Colonic mucosa (tissue), 4 donors: Measurements from ENCODE around the gene CXCL6. TPM values are rescaled to one million over a fixed set of nuclear protein-coding genes. Genes with fewer than 3 reads are reported as not detected.
A peak's percentile ranks its signal among the peaks of the same experiment; 100 is the strongest.

Experiments used
- DNase-seq: peaks from one replicate; pipeline ENCODE4 v3.0.0-alpha.2; 2020
- H3K27ac ChIP-seq: fragments of 200-600 bp; one replicate; pipeline ENCODE4 v1.8.0; 2021
- H3K27me3 ChIP-seq: fragments of 200-600 bp; one replicate; pipeline ENCODE4 v1.8.0; 2021
- H3K36me3 ChIP-seq: fragments of 200-600 bp; one replicate; pipeline ENCODE4 v1.8.0; 2021
- H3K4me1 ChIP-seq: fragments of 200-600 bp; one replicate; pipeline ENCODE4 v1.8.0; 2021; ENCODE audit warnings: mild to moderate bottlenecking
- H3K4me3 ChIP-seq: fragments of 200-600 bp; one replicate; pipeline ENCODE4 v1.8.0; 2021
- H3K9ac ChIP-seq, 2 donors: one replicate each; pipeline ENCODE4 v1.7.0; 2013; ENCODE audit warnings: control low read depth in 2 of 2, low read depth in 2 of 2, low read length in 2 of 2
- H3K9me3 ChIP-seq: fragments of 200-600 bp; one replicate; pipeline ENCODE4 v1.8.0; 2021
- intact Hi-C: fragments of 100-400 bp; cut with DNase I; formaldehyde crosslinking; loops from one replicate; pipeline ENCODE4 v1.14.1; 2022
- total RNA-seq, 2 donors: library from RNA; stranded (reverse); fragmentation: NEBNext Ultra II Directional in 1 of 2; extraction: Animal tissue kit (Norgen Biotek cat#: 25700) in 1 of 2; gene quantifications; one replicate each; pipeline ENCODE4 v1.2.1, GENCODE V29; 2021
- TF ChIP-seq, protein P1 (sequence below): fragments of 200-600 bp; IDR thresholded peaks from one replicate; pipeline ENCODE4 v1.8.0; 2022; ENCODE audit warnings: antibody characterized with exemption, mild to moderate bottlenecking
- donor health status: healthy.
- donor health status: DM: no; HTN: no; CAD: no.
- donor health status: DM: no; HTN: no; CAD: no.

CXCL6 gene
- total RNA-seq, 2 donors from 2014 or later: 0.32 to 0.42 TPM

GRCh38 chr4:73865431-73866096 lies 29.1 kb downstream of the CXCL6 start:
- intact Hi-C loops: loop anchor here (5.0 to 10.0 kb wide), 3 partner anchors 172 to 269 kb away; partner anchors contain the start of gene CXCL3
- TF ChIP-seq, protein P1, sequence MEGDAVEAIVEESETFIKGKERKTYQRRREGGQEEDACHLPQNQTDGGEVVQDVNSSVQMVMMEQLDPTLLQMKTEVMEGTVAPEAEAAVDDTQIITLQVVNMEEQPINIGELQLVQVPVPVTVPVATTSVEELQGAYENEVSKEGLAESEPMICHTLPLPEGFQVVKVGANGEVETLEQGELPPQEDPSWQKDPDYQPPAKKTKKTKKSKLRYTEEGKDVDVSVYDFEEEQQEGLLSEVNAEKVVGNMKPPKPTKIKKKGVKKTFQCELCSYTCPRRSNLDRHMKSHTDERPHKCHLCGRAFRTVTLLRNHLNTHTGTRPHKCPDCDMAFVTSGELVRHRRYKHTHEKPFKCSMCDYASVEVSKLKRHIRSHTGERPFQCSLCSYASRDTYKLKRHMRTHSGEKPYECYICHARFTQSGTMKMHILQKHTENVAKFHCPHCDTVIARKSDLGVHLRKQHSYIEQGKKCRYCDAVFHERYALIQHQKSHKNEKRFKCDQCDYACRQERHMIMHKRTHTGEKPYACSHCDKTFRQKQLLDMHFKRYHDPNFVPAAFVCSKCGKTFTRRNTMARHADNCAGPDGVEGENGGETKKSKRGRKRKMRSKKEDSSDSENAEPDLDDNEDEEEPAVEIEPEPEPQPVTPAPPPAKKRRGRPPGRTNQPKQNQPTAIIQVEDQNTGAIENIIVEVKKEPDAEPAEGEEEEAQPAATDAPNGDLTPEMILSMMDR: no peak
- Histone ChIP-seq H3K36me3 (no peaks in the 10 kb centered on the region), H3K27me3 (no peaks in the 10 kb centered on the region), H3K27ac (no peak overlapping the region), H3K4me3 (no peak overlapping the region), H3K9me3 (no peaks in the 10 kb centered on the region), H3K4me1 (no peaks in the 10 kb centered on the region), H3K9ac (no peak overlapping the region)
- DNase-seq: no peak

- intact Hi-C loops: loop anchor here (5.0 to 10.0 kb wide), 3 partner anchors 171 to 269 kb away; partner anchors contain the start of gene CXCL3
- TF ChIP-seq, protein P1: no peak
- DNase-seq: no peak
- H3K27me3 ChIP-seq: no peaks in the 10 kb centered on the region
- no peak overlapping the region for H3K4me3 ChIP-seq
- H3K27ac ChIP-seq: no peak overlapping the region
- H3K9ac ChIP-seq: no peak overlapping the region
- H3K9me3 ChIP-seq: no peaks in the 10 kb centered on the region
- no peaks in the 10 kb centered on the region for H3K36me3 ChIP-seq
- H3K4me1 ChIP-seq: no peaks in the 10 kb centered on the region
Measured at GRCh38 chr4:73866246-73866645, 29.8 kb downstream of the CXCL6 start.

DNA sequence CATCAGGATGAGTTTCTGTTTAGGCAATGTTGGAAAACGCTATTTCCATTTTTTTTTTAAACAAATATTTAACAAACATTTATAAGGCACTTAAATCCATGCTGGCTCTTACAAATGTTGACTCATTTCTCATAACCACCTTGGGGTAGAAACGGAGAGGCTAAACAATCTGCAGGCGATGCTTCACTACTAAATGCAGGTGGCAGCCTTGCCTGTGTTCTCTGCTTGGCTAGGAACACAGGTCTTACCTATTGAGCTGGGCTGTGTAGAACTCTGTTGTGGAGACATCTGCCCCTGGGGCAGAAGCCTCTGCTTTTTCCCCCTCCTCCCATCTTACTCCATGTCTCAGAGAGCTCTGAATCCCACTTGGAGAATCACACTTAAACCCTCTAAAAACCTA lies 31.3 kb downstream of the CXCL6 start:
- H3K27ac ChIP-seq: peak overlapping the region; percentile 53
- H3K4me1 ChIP-seq: no peaks in the 10 kb centered on the region
- no peaks in the 10 kb centered on the region for H3K27me3 ChIP-seq
- peak; percentile 50 for DNase-seq
- no peaks in the 10 kb centered on the region for H3K9me3 ChIP-seq
- H3K9ac ChIP-seq: peak overlapping the region in 1 of 2 donors; percentile 81
- H3K4me3 ChIP-seq: no peak overlapping the region
- intact Hi-C loops: loop anchor here (5.0 to 10.0 kb wide), 3 partner anchors 170 to 267 kb away; partner anchors contain the start of gene CXCL3
- TF ChIP-seq, protein P1: no peak
- no peaks in the 10 kb centered on the region for H3K36me3 ChIP-seq

GRCh38 chr4:73868206-73869129 lies 32.0 kb downstream of the CXCL6 start:
- no peaks in the 10 kb centered on the region for H3K27me3 ChIP-seq
- H3K27ac ChIP-seq: peak overlapping the region; percentile 53
- H3K4me3 ChIP-seq: peak overlapping the region; percentile 49
- TF ChIP-seq, protein P1: no peak
- intact Hi-C loops: loop anchor here (5.0 to 10.0 kb wide), 3 partner anchors 169 to 266 kb away; partner anchors contain the start of gene CXCL3
- peak overlapping the region; percentile 81 to 94 for H3K9ac ChIP-seq
- peak; percentile 39 for DNase-seq
- H3K9me3 ChIP-seq: no peaks in the 10 kb centered on the region
- no peaks in the 10 kb centered on the region for H3K4me1 ChIP-seq
- no peaks in the 10 kb centered on the region for H3K36me3 ChIP-seq
